Adrenal gland (tissue), 12 donors: ENCODE results near the gene SLC14A1. TPM values are rescaled to one million over a fixed set of nuclear protein-coding genes. Genes with fewer than 3 reads are reported as not detected.
A peak's percentile ranks its signal among the peaks of the same experiment; 100 is the strongest.

ENCODE experiments used
- DNase-seq, 7 donors: peaks; one replicate each; pipeline ENCODE4 v3.0.0-alpha.2; 2019 to 2020
- H3K27ac ChIP-seq, 5 donors: fragments of 200-600 bp; sonication (generic) in 4 of 5; 1 replicate in 3 of 5; 2 replicates in 2 of 5; pipeline versions ENCODE4 v1.5.1 to v1.8.0; 2016 to 2020; ENCODE audit warnings: mild to moderate bottlenecking in 1 of 5
- H3K27me3 ChIP-seq: fragments of 200-600 bp; 2 replicates; pipeline ENCODE4 v1.8.0; 2021
- H3K36me3 ChIP-seq, 2 donors: fragments of 200-600 bp; replicated peaks in 1 of 2; 1 replicate in 1 of 2; 2 replicates in 1 of 2; pipeline versions ENCODE4 v1.5.1 to v1.8.0; 2018 to 2022
- H3K4me1 ChIP-seq, 2 donors: fragments of 200-600 bp; replicated peaks in 1 of 2; 1 replicate in 1 of 2; 2 replicates in 1 of 2; pipeline versions ENCODE4 v1.5.1 to v1.8.0; 2018 to 2021
- H3K4me3 ChIP-seq, 4 donors: fragments of 200-600 bp; sonication (generic) in 3 of 4; one replicate each; pipeline ENCODE4 v1.5.1; 2016 to 2018
- H3K9me3 ChIP-seq, 3 donors: fragments of 200-600 bp; sonication (generic) in 1 of 3; replicated peaks in 1 of 3; 1 replicate in 2 of 3; 2 replicates in 1 of 3; pipeline versions ENCODE4 v1.5.1 to v1.8.0; 2016 to 2021
- POLR2A ChIP-seq, 2 donors: fragments of 450-650 bp; IDR thresholded peaks; one replicate each; pipeline ENCODE4 v1.6.1; 2017; ENCODE audit warnings: antibody characterized with exemption in 2 of 2, mild to moderate bottlenecking in 2 of 2, moderate library complexity in 1 of 2
- WGBS, 4 donors: extraction: QIAGEN DNeasy Blood & Tissue Kit in 2 of 4; methylation state at CpG; one replicate each; pipeline versions ENCODE4 v1.1.5 to v1.1.7; 2013 to 2017; 5-methylcytosine and 5-hydroxymethylcytosine counted together
- intact Hi-C, 2 donors: fragments of 100-400 bp; cut with DNase I; formaldehyde crosslinking; loops; one replicate each; pipeline versions ENCODE4 v1.14.1 to v1.15.0; 2022 to 2023
- polyA plus RNA-seq, 3 donors: library from polyadenylated mRNA; stranded (reverse); fragments of 200-250 nt in 2 of 3; fragments of 350-450 nt in 1 of 3; fragmentation: Illumina TruSeq in 1 of 3; extraction: RNeasy Lipid Tissue Mini Kit (QIAGEN cat#74804) in 1 of 3; gene quantifications; one replicate each; pipeline ENCODE4 v1.2.3, GENCODE V29; 2013 to 2014
- small RNA-seq, 2 donors: library from RNA; depleted of rRNA; stranded (forward); fragments of <200 nt; gene quantifications; one replicate each; pipeline ENCODE3, GENCODE V24; 2016
- total RNA-seq, 9 donors: library from RNA; depleted of rRNA in 4 of 9; stranded (reverse); fragments of >200 nt in 4 of 9; fragments of 120-200 nt in 1 of 9; fragmentation: NEBNext Ultra II Directional in 1 of 9; extraction: Animal tissue kit (Norgen Biotek cat#: 25700) in 1 of 9; gene quantifications; one replicate each; pipeline versions ENCODE4 v1.1.0 to v1.2.4, GENCODE V29; 2013 to 2023
- TF ChIP-seq, protein P1 (sequence below), 6 experiments: fragments of 450-650 bp in 4 of 6; fragments of 200-600 bp in 2 of 6; sonication (generic) in 1 of 6; IDR thresholded peaks; 1 replicate in 5 of 6; 2 replicates in 1 of 6; pipeline versions ENCODE4 v1.5.1 to v1.8.0; 2016 to 2021; ENCODE audit warnings: antibody characterized with exemption in 6 of 6, mild to moderate bottlenecking in 2 of 6, moderate library complexity in 1 of 6
- donor health status: healthy with polysubstance abuse.
- donor health status: Bipolar disorder and iron deficiency.
- donor health status: DM: yes; HTN: yes; CAD: no.
- donor health status: DM: no; HTN: no; CAD: no.
- donor health status: DM: no; HTN: no; CAD: no.
- donor health status: DM: yes; HTN: yes; CAD: no.

The SLC14A1 gene
- total and polyA plus RNA-seq, 12 donors, result 0.57 to 8.8 (median 2.7) TPM

GRCh38 chr18:45792506-45793263, 68.7 kb downstream of the SLC14A1 start:
- H3K4me3 ChIP-seq, result no peak overlapping the region
- peaks cover 4% of the 10 kb centered on the region in 2 donors for H3K4me1 ChIP-seq
- intact Hi-C loops, result no loop called here
- 78 to 95% (median 84%) methylated on average over 5 of the region's 5 CpGs for WGBS, 4 donors
- no peaks in the 10 kb centered on the region for H3K9me3 ChIP-seq
- H3K27me3 ChIP-seq, result no peaks in the 10 kb centered on the region
- DNase-seq, result no peak
- peak overlapping the region in 3 of 5 donors; percentile 32 to 56 (median 34) for H3K27ac ChIP-seq
- TF ChIP-seq, protein P1, sequence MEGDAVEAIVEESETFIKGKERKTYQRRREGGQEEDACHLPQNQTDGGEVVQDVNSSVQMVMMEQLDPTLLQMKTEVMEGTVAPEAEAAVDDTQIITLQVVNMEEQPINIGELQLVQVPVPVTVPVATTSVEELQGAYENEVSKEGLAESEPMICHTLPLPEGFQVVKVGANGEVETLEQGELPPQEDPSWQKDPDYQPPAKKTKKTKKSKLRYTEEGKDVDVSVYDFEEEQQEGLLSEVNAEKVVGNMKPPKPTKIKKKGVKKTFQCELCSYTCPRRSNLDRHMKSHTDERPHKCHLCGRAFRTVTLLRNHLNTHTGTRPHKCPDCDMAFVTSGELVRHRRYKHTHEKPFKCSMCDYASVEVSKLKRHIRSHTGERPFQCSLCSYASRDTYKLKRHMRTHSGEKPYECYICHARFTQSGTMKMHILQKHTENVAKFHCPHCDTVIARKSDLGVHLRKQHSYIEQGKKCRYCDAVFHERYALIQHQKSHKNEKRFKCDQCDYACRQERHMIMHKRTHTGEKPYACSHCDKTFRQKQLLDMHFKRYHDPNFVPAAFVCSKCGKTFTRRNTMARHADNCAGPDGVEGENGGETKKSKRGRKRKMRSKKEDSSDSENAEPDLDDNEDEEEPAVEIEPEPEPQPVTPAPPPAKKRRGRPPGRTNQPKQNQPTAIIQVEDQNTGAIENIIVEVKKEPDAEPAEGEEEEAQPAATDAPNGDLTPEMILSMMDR (IDR thresholded peaks at IDR 0.05), result no peak
- no peak for TF ChIP-seq POLR2A (IDR thresholded peaks at IDR 0.05)
- H3K36me3 ChIP-seq, result no peaks in the 10 kb centered on the region

- Histone ChIP-seq H3K4me3 (no peak overlapping the region), H3K27ac (peak overlapping the region in 3 of 5 donors; percentile 32 to 56 (median 46)), H3K9me3 (no peaks in the 10 kb centered on the region), H3K27me3 (no peaks in the 10 kb centered on the region), H3K4me1 (peaks cover 4% of the 10 kb centered on the region in 2 donors), H3K36me3 (no peaks in the 10 kb centered on the region)
- intact Hi-C loops, result no loop called here
- 40 to 56% (median 41%) methylated on average over 4 of the region's 4 CpGs for WGBS, 4 donors
- no peak for TF ChIP-seq POLR2A (IDR thresholded peaks at IDR 0.05)
- TF ChIP-seq, protein P1 (IDR thresholded peaks at IDR 0.05), result no peak
- DNase-seq, result peak; percentile 27 to 83 (median 68)
Observed at GRCh38 chr18:45793264-45793965, 69.4 kb downstream of the SLC14A1 start.

DNA sequence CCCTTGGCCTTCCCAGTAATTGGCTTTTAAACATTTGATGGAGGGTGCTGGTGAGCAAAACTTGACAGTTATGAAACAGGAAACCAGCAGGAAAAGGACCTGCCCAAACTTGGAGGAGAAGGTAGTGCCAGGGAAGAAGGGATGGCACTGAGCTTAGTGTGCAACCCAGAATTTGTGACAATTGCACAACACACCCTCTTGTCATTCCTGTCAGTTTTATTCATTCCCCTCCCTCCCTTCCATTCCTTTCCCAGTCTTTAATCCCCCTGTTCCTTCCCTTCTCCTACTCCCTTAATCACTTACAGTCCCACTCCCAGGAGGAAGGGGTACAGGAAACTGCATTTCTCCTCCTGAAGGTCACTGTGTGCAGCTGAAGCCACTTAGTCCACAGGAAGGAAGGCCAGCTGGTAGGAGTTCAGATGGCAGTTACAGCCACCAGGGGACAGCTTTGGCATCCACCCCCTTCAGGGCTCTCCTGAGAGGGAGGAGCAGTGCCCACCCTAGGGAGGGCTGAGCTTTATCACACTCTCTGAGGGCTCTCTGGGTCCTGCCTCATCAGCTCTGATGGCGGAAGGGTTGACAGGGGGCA, 77.5 kb downstream of the SLC14A1 start:
- 95 to 100% (median 100%) methylated on average over 1 of the region's 1 CpG; no CpG with 5 or more reads in 1 of the 4 donors for WGBS, 4 donors
- no peaks in the 10 kb centered on the region for H3K4me1 ChIP-seq
- H3K36me3 ChIP-seq, result no peaks in the 10 kb centered on the region
- no peak for DNase-seq
- no peak for TF ChIP-seq POLR2A (IDR thresholded peaks at IDR 0.05)
- TF ChIP-seq, protein P1 (IDR thresholded peaks at IDR 0.05), result no peak
- no peaks in the 10 kb centered on the region for H3K9me3 ChIP-seq
- H3K4me3 ChIP-seq, result no peak overlapping the region
- no peak overlapping the region for H3K27ac ChIP-seq
- intact Hi-C loops, result no loop called here
- H3K27me3 ChIP-seq, result no peaks in the 10 kb centered on the region

Small RNAs within 50 kb of the gene (small RNA-seq; reads per million reads assigned to genes)
- gene AC087685.1, result 0 reads per million in 2 donors

Other genes starting within 250 kb of the SLC14A1 start
- gene SLC14A2, start 108.7 kb upstream of the SLC14A1 start, total RNA-seq, result 1 to 10 TPM in 5 of 9 donors, under 1 TPM in 4; 0.30 to 2.0 (median 1.4) TPM
- 1 to 10 TPM in 1 of 3 donors, under 1 TPM in 2; 0.24 to 6.6 (median 0.84) TPM for gene SLC14A2, start 108.7 kb upstream of the SLC14A1 start, polyA plus RNA-seq
- gene SIGLEC15, start 101.5 kb downstream of the SLC14A1 start, total RNA-seq, result 1 to 10 TPM in 1 of 9 donors, under 1 TPM in 6, not detected in 2; 0.11 to 4.2 (median 0.35) TPM
- gene SIGLEC15, start 101.5 kb downstream of the SLC14A1 start, polyA plus RNA-seq, result under 1 TPM; 0.09 to 0.64 (median 0.17) TPM
- 10 to 100 TPM; 15.1 to 80.3 (median 24.4) TPM for gene EPG5, start 243.1 kb downstream of the SLC14A1 start, total RNA-seq
- gene EPG5, start 243.1 kb downstream of the SLC14A1 start, polyA plus RNA-seq, result 10 to 100 TPM in 1 of 3 donors, 1 to 10 TPM in 2; 7.3 to 21.6 (median 8.0) TPM